GM19468 (cell line): Measurements from ENCODE around the gene LMNTD2.

Experiments
- ATAC-seq: cut with Tn5 transposase; IDR thresholded peaks from one replicate; pipeline ENCODE4 v1.9.1; 2021; ENCODE audit warnings: mild to moderate bottlenecking, moderate library complexity, moderate number of reproducible peaks; ENCODE audit not compliant: unreplicated experiment; ENCODE audit errors: extremely low read depth

LMNTD2 gene

GRCh38 chr11:554428-555226, 5.9 kb downstream of the LMNTD2 start:
- no peak for ATAC-seq

- no peak for ATAC-seq
These were observed 6.6 kb downstream of the LMNTD2 start for GRCh38 chr11:553988-554340.

GRCh38 chr11:553083-553987, 7.2 kb downstream of the LMNTD2 start:
- ATAC-seq: no peak

- no peak for ATAC-seq
These were observed 8.9 kb downstream of the LMNTD2 start for GRCh38 chr11:551596-551995.

- ATAC-seq: no peak
These were observed 9.4 kb downstream of the LMNTD2 start for GRCh38 chr11:551131-551530.

GRCh38 chr11:550746-551085, 9.8 kb downstream of the LMNTD2 start:
- ATAC-seq: no peak

- no peak for ATAC-seq
These were observed 10.4 kb downstream of the LMNTD2 start for GRCh38 chr11:550021-550745.

GRCh38 chr11:548700-549603, 11.6 kb downstream of the LMNTD2 start:
- no peak for ATAC-seq

GRCh38 chr11:545171-545570, 15.4 kb downstream of the LMNTD2 start:
- no peak for ATAC-seq

GRCh38 chr11:544817-545166, 15.7 kb downstream of the LMNTD2 start:
- ATAC-seq: no peak

GRCh38 chr11:541433-541885, 19.1 kb downstream of the LMNTD2 start:
- no peak for ATAC-seq

- ATAC-seq: no peak
These were observed 19.7 kb downstream of the LMNTD2 start for GRCh38 chr11:540583-541432.

- no peak for ATAC-seq
These were observed 20.5 kb downstream of the LMNTD2 start for GRCh38 chr11:539971-540481.

- no peak for ATAC-seq
These were observed 22.0 kb downstream of the LMNTD2 start for GRCh38 chr11:538431-539051.

- no peak for ATAC-seq
These were observed 22.7 kb downstream of the LMNTD2 start for GRCh38 chr11:537622-538430.

GRCh38 chr11:536841-537621, 23.5 kb downstream of the LMNTD2 start, which contains the start of gene LRRC56:
Gene LRRC56 (plus strand): TSS chr11:537527. CDS start chr11:540685, 3,158 bp downstream.
- ATAC-seq: peak; percentile 28
